HCT116 (cell line): Measurements from ENCODE around the gene TYW5.
A peak's percentile ranks its signal among the peaks of the same experiment; 100 is the strongest.

Experiments
- EZH2 ChIP-seq: fragments of 200-600 bp; sonication (generic); IDR thresholded peaks from 2 replicates; pipeline ENCODE4 v1.6.1; 2017; ENCODE audit warnings: antibody characterized with exemption, mixed run types
- EZH2phosphoT487 ChIP-seq: fragments of 200-600 bp; IDR thresholded peaks from 2 replicates; pipeline ENCODE4 v1.6.1; 2018; ENCODE audit warnings: antibody characterized with exemption, borderline replicate concordance
- FOSL1 ChIP-seq: IDR thresholded peaks from 2 replicates; pipeline ENCODE4 v1.6.1; 2012; ENCODE audit warnings: low read depth
- POLR2A ChIP-seq: IDR thresholded peaks from 2 replicates; pipeline ENCODE4 v1.7.0; 2011; ENCODE audit warnings: borderline replicate concordance; ENCODE audit not compliant: insufficient read depth, insufficient read length; ENCODE audit errors: extremely low read depth
- POLR2AphosphoS5 ChIP-seq: IDR thresholded peaks from 2 replicates; pipeline ENCODE4 v1.6.1; 2011; ENCODE audit warnings: mild to moderate bottlenecking, low read depth, low read length, moderate library complexity
- SIN3A ChIP-seq: IDR thresholded peaks from 2 replicates; pipeline ENCODE4 v1.6.1; 2012; ENCODE audit warnings: low read depth
- SP1 ChIP-seq: IDR thresholded peaks from 2 replicates; pipeline ENCODE4 v1.6.1; 2012; ENCODE audit warnings: low read depth
- YY1 ChIP-seq: IDR thresholded peaks from 2 replicates; pipeline ENCODE4 v1.6.1; 2011; ENCODE audit warnings: low read length, low read depth, moderate library complexity, mild to moderate bottlenecking; ENCODE audit not compliant: insufficient replicate concordance; ENCODE audit errors: extremely low read depth
- ZBTB33 ChIP-seq: IDR thresholded peaks from 2 replicates; pipeline ENCODE4 v1.6.1; 2011; ENCODE audit warnings: mild to moderate bottlenecking, low read length, moderate library complexity; ENCODE audit not compliant: insufficient replicate concordance; ENCODE audit errors: extremely low read depth
- TF ChIP-seq, protein P1 (sequence below): IDR thresholded peaks from 2 replicates; pipeline ENCODE4 v1.6.1; 2012; ENCODE audit warnings: low read depth
- TF ChIP-seq, protein P2 (sequence below), 3 experiments: fragments of 200-600 bp in 1 of 3; sonication (generic) in 1 of 3; IDR thresholded peaks in 2 of 3; conservative IDR thresholded peaks in 1 of 3; 2 replicates each; pipeline ENCODE4 v1.5.1; 2012 to 2017; ENCODE audit warnings: low read depth in 2 of 3, low read length in 2 of 3, antibody characterized with exemption in 1 of 3, borderline replicate concordance in 1 of 3, control low read depth in 1 of 3, mild to moderate bottlenecking in 1 of 3, mixed read lengths in 1 of 3, mixed run types in 1 of 3, moderate library complexity in 1 of 3; ENCODE audit not compliant: insufficient read depth in 1 of 3
- TF ChIP-seq, protein P3 (sequence below): IDR thresholded peaks from 2 replicates; pipeline ENCODE4 v1.6.1; 2012

DNA sequence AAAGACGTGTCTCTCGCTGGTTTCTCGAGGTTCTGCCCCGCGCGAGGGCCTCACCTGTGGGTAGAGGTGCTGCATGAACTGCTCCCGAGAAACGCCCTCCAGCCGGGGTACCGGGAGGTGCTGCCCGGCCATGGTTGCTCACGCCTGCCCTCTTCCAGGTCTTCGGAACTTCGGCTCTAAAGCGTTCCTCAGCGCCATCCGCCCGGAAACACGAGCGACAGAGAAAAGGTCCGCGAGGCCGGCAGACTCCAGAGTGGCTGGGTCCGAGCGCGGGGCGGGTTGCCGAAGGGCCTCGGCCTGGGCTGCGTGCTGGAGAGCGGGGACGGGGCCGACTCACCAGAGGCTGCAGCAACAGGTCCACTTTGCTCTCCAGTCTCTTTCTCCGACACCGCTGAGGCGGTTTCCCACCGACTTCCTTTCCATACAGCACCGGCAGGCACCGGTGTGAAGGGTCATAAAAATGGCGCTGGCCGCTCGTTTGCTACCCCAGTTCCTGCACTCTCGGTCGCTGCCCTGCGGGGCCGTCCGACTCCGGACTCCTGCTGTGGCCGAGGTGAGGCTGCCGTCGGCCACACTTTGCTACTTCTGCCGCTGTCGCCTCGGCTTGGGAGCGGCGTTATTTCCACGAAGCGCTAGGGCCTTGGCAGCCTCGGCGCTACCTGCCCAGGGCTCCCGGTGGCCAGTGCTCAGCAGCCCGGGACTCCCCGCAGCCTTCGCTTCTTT lies at the start of gene TYW5, which contains the start of gene MAIP1:
- TF ChIP-seq POLR2A (peak; percentile 61), EZH2phosphoT487 (no peak), EZH2 (no peak), SP1 (peak; percentile 79), YY1 (peak; percentile 91), SIN3A (peak; percentile 72; the same call in 1 of the 2 replicates), POLR2AphosphoS5 (peak; percentile 94), ZBTB33 (no peak), FOSL1 (no peak)
- TF ChIP-seq, protein P1, sequence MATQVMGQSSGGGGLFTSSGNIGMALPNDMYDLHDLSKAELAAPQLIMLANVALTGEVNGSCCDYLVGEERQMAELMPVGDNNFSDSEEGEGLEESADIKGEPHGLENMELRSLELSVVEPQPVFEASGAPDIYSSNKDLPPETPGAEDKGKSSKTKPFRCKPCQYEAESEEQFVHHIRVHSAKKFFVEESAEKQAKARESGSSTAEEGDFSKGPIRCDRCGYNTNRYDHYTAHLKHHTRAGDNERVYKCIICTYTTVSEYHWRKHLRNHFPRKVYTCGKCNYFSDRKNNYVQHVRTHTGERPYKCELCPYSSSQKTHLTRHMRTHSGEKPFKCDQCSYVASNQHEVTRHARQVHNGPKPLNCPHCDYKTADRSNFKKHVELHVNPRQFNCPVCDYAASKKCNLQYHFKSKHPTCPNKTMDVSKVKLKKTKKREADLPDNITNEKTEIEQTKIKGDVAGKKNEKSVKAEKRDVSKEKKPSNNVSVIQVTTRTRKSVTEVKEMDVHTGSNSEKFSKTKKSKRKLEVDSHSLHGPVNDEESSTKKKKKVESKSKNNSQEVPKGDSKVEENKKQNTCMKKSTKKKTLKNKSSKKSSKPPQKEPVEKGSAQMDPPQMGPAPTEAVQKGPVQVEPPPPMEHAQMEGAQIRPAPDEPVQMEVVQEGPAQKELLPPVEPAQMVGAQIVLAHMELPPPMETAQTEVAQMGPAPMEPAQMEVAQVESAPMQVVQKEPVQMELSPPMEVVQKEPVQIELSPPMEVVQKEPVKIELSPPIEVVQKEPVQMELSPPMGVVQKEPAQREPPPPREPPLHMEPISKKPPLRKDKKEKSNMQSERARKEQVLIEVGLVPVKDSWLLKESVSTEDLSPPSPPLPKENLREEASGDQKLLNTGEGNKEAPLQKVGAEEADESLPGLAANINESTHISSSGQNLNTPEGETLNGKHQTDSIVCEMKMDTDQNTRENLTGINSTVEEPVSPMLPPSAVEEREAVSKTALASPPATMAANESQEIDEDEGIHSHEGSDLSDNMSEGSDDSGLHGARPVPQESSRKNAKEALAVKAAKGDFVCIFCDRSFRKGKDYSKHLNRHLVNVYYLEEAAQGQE: no peak
- TF ChIP-seq, protein P2, sequence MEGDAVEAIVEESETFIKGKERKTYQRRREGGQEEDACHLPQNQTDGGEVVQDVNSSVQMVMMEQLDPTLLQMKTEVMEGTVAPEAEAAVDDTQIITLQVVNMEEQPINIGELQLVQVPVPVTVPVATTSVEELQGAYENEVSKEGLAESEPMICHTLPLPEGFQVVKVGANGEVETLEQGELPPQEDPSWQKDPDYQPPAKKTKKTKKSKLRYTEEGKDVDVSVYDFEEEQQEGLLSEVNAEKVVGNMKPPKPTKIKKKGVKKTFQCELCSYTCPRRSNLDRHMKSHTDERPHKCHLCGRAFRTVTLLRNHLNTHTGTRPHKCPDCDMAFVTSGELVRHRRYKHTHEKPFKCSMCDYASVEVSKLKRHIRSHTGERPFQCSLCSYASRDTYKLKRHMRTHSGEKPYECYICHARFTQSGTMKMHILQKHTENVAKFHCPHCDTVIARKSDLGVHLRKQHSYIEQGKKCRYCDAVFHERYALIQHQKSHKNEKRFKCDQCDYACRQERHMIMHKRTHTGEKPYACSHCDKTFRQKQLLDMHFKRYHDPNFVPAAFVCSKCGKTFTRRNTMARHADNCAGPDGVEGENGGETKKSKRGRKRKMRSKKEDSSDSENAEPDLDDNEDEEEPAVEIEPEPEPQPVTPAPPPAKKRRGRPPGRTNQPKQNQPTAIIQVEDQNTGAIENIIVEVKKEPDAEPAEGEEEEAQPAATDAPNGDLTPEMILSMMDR (IDR thresholded peaks at IDR 0.05 in 2 of 3, conservative IDR thresholded peaks at IDR 0.05 in 1 of 3; ENCODE audit: borderline replicate concordance in 1 of 3, insufficient read depth in 1 of 3, low read depth in 2 of 3, low read length in 2 of 3): 0 out of 6 replicates have a peak, but pooled peaks of 2 of the 3 experiments have one; percentile 6 to 15
- TF ChIP-seq, protein P3, sequence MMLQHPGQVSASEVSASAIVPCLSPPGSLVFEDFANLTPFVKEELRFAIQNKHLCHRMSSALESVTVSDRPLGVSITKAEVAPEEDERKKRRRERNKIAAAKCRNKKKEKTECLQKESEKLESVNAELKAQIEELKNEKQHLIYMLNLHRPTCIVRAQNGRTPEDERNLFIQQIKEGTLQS: no peak; the same call in 1 of the 2 replicates
